ENCODE measurements around the gene SGF29. TPM values are rescaled to one million over a fixed set of nuclear protein-coding genes. Genes with fewer than 3 reads are reported as not detected.

Gene SGF29
- total and polyA plus RNA-seq, 2 donors (not counting 1 experiment from before 2014, with no cell fraction given) = 1.6 to 6.9 TPM

DNA sequence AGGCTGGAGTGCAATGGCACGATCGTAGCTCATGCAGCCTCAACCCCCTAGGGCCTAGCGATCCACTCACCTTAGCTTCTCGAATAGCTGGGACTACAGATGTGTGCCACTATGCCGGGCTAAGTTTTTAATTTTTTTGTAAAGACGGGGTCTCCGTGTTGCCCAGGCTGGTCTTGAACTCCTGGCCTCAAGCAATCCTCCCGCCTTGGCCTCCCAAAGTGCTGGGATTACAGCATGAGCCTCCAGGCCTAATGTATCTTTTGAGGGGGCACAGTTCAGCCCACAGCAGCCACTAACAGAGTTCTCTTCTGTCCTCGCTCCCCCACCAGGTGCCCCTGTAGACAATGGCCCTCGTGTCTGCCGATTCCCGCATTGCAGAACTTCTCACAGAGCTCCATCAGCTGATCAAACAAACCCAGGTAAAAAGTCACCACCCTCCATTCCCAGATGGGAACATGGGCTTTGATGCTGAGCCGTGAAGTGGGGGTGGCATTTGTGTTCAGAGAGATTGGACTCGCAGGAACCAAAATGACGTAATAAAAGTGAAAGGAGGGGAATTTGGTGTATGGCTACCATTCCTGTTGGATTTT lies 27.1 kb downstream of the SGF29 start:
- Histone ChIP-seq H3K27me3 (ENCODE audit: control insufficient read depth, insufficient read depth, low read length) (no peaks in the 10 kb centered on the region), H3K9me3 (ENCODE audit: control insufficient read depth, insufficient read depth, low read depth, low read length) (no peaks in the 10 kb centered on the region), H3K36me3 (ENCODE audit: control insufficient read depth, insufficient read depth, low read length) (no peaks in the 10 kb centered on the region), H3K4me2 (ENCODE audit: extremely low read depth, insufficient read depth, low read length) (no peak overlapping the region), H2AFZ (ENCODE audit: low read length) (no peak overlapping the region), H3K27ac (ENCODE audit: insufficient read depth, low read length) (no peak overlapping the region), H3K79me2 (ENCODE audit: control insufficient read depth, insufficient read depth, low read length) (no peaks in the 10 kb centered on the region), H3K4me3 (replicated peaks in 1 of 4; ENCODE audit: control extremely low read depth in 1 of 4, insufficient read depth in 1 of 4, low read depth in 3 of 4, low read length in 4 of 4) (no peak overlapping the region), H4K20me1 (ENCODE audit: control insufficient read depth, extremely low read depth, insufficient read depth, low read length) (no peaks in the 10 kb centered on the region), H3K9ac (ENCODE audit: insufficient read depth, low read length) (no peak overlapping the region), H3K4me1 (ENCODE audit: control insufficient read depth, extremely low read depth, insufficient read depth, low read length) (no peaks in the 10 kb centered on the region)
- no peak for TF ChIP-seq EZH2 (IDR thresholded peaks at IDR 0.05; ENCODE audit: low read length, missing control alignments)
- TF ChIP-seq, protein P1, sequence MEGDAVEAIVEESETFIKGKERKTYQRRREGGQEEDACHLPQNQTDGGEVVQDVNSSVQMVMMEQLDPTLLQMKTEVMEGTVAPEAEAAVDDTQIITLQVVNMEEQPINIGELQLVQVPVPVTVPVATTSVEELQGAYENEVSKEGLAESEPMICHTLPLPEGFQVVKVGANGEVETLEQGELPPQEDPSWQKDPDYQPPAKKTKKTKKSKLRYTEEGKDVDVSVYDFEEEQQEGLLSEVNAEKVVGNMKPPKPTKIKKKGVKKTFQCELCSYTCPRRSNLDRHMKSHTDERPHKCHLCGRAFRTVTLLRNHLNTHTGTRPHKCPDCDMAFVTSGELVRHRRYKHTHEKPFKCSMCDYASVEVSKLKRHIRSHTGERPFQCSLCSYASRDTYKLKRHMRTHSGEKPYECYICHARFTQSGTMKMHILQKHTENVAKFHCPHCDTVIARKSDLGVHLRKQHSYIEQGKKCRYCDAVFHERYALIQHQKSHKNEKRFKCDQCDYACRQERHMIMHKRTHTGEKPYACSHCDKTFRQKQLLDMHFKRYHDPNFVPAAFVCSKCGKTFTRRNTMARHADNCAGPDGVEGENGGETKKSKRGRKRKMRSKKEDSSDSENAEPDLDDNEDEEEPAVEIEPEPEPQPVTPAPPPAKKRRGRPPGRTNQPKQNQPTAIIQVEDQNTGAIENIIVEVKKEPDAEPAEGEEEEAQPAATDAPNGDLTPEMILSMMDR (conservative IDR thresholded peaks at IDR 0.05 in 1 of 2, IDR thresholded peaks at IDR 0.05 in 1 of 2; ENCODE audit: low read depth in 1 of 2, low read length in 2 of 2) = no peak
- DNase-seq (ENCODE audit: low read depth in 2 of 2) = no peak

DNA sequence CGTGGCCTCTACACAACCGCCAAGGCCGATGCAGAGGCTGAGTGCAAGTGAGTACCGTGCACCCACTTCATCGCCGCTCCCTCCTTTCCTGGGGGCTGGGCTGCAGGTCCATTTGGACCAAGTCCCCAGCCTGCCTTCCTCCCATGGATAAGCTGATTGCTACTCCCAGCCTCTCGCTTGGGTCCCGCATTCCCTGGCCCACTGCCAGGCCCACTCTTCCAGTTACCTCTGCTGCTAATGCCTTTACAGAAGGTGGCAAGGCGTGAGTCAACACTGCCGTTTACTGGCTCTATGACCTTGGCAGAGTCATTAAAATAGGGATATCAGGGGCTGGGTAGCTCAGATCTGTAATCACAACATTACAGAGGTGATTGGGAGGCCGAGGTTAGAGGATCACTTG lies 32.0 kb downstream of the SGF29 start:
- Histone ChIP-seq H3K4me1 (ENCODE audit: control insufficient read depth, extremely low read depth, insufficient read depth, low read length) (no peaks in the 10 kb centered on the region), H3K4me3 (replicated peaks in 1 of 4; ENCODE audit: control extremely low read depth in 1 of 4, insufficient read depth in 1 of 4, low read depth in 3 of 4, low read length in 4 of 4) (no peak overlapping the region), H3K9me3 (ENCODE audit: control insufficient read depth, insufficient read depth, low read depth, low read length) (no peaks in the 10 kb centered on the region), H3K9ac (ENCODE audit: insufficient read depth, low read length) (no peak overlapping the region), H3K4me2 (ENCODE audit: extremely low read depth, insufficient read depth, low read length) (no peak overlapping the region), H3K79me2 (ENCODE audit: control insufficient read depth, insufficient read depth, low read length) (no peaks in the 10 kb centered on the region), H4K20me1 (ENCODE audit: control insufficient read depth, extremely low read depth, insufficient read depth, low read length) (no peaks in the 10 kb centered on the region), H3K27me3 (ENCODE audit: control insufficient read depth, insufficient read depth, low read length) (no peaks in the 10 kb centered on the region), H2AFZ (ENCODE audit: low read length) (no peak overlapping the region), H3K36me3 (ENCODE audit: control insufficient read depth, insufficient read depth, low read length) (no peaks in the 10 kb centered on the region), H3K27ac (ENCODE audit: insufficient read depth, low read length) (no peak overlapping the region)
- DNase-seq (ENCODE audit: low read depth in 2 of 2) = no peak
- no peak for TF ChIP-seq EZH2 (IDR thresholded peaks at IDR 0.05; ENCODE audit: low read length, missing control alignments)
- TF ChIP-seq, protein P1 (conservative IDR thresholded peaks at IDR 0.05 in 1 of 2, IDR thresholded peaks at IDR 0.05 in 1 of 2; ENCODE audit: low read depth in 1 of 2, low read length in 2 of 2) = no peak

DNA sequence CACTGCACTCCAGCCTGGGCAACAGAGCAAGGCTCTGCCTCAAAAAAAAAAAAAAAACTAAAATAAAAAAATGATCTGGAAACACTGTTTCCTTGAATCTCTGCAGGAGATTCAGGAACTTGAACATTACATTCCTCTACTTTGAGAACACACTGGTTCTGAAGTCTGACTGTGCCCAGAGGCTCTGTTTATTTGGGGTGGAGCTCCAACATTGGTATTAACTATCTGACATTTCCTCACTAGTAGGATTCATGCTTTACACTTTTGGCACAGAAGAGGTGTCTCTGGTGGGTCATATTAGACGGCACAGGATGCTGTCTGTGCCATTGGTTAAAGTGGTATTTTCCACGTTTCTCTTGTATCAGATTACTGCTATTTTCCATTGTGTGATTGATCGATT lies 32.7 kb downstream of the SGF29 start:
- Histone ChIP-seq H3K79me2 (ENCODE audit: control insufficient read depth, insufficient read depth, low read length) (no peaks in the 10 kb centered on the region), H3K36me3 (ENCODE audit: control insufficient read depth, insufficient read depth, low read length) (no peaks in the 10 kb centered on the region), H3K9ac (ENCODE audit: insufficient read depth, low read length) (no peak overlapping the region), H3K4me1 (ENCODE audit: control insufficient read depth, extremely low read depth, insufficient read depth, low read length) (no peaks in the 10 kb centered on the region), H3K27ac (ENCODE audit: insufficient read depth, low read length) (no peak overlapping the region), H2AFZ (ENCODE audit: low read length) (no peak overlapping the region), H3K9me3 (ENCODE audit: control insufficient read depth, insufficient read depth, low read depth, low read length) (no peaks in the 10 kb centered on the region), H4K20me1 (ENCODE audit: control insufficient read depth, extremely low read depth, insufficient read depth, low read length) (no peaks in the 10 kb centered on the region), H3K27me3 (ENCODE audit: control insufficient read depth, insufficient read depth, low read length) (no peaks in the 10 kb centered on the region), H3K4me3 (replicated peaks in 1 of 4; ENCODE audit: control extremely low read depth in 1 of 4, insufficient read depth in 1 of 4, low read depth in 3 of 4, low read length in 4 of 4) (no peak overlapping the region), H3K4me2 (ENCODE audit: extremely low read depth, insufficient read depth, low read length) (no peak overlapping the region)
- DNase-seq (ENCODE audit: low read depth in 2 of 2) = no peak
- TF ChIP-seq, protein P1 (conservative IDR thresholded peaks at IDR 0.05 in 1 of 2, IDR thresholded peaks at IDR 0.05 in 1 of 2; ENCODE audit: low read depth in 1 of 2, low read length in 2 of 2) = no peak
- no peak for TF ChIP-seq EZH2 (IDR thresholded peaks at IDR 0.05; ENCODE audit: low read length, missing control alignments)
